GM21786 (cell line): ENCODE measurements around the gene SH2D2A.
"Not testable (repeated sequence)": the region's sequence is repeated elsewhere in the genome, so short reads cannot be mapped to it uniquely, and the experiment has no call there.

Source experiments
- ATAC-seq: cut with Tn5 transposase; IDR thresholded peaks from one replicate; pipeline ENCODE4 v1.9.1; 2021; ENCODE audit not compliant: unreplicated experiment

SH2D2A gene

GRCh38 chr1:156775799-156776198 is 40.8 kb downstream of the SH2D2A start:
- ATAC-seq = no peak

- ATAC-seq = no peak
Observed at GRCh38 chr1:156773607-156774006, 43.0 kb downstream of the SH2D2A start.

- no peak for ATAC-seq
Observed at GRCh38 chr1:156772728-156773497, 43.7 kb downstream of the SH2D2A start.

GRCh38 chr1:156772222-156772621 is 44.4 kb downstream of the SH2D2A start:
- no peak for ATAC-seq

GRCh38 chr1:156768610-156769295 is 47.9 kb downstream of the SH2D2A start:
- ATAC-seq = no peak

GRCh38 chr1:156767879-156768604 is 48.6 kb downstream of the SH2D2A start:
- no peak for ATAC-seq

- peak; percentile 95 for ATAC-seq
Observed at GRCh38 chr1:156767101-156767878, 49.4 kb downstream of the SH2D2A start, which contains the start of gene PRCC. Gene PRCC, plus strand, starts transcription at chr1:156767535. Its CDS starts 237 bp downstream, at chr1:156767772.

GRCh38 chr1:156766298-156767100 is 50.1 kb downstream of the SH2D2A start:
- peak; percentile 1 for ATAC-seq

GRCh38 chr1:156765666-156766065 is 51.0 kb downstream of the SH2D2A start:
- no peak for ATAC-seq

GRCh38 chr1:156765136-156765535 is 51.5 kb downstream of the SH2D2A start:
- ATAC-seq = not testable (repeated sequence)

- ATAC-seq = no peak
Observed at GRCh38 chr1:156760796-156761104, 55.9 kb downstream of the SH2D2A start.

GRCh38 chr1:156760092-156760795 is 56.4 kb downstream of the SH2D2A start:
- no peak for ATAC-seq

- ATAC-seq = not testable (repeated sequence)
Observed at GRCh38 chr1:156757572-156758253, 58.9 kb downstream of the SH2D2A start.

GRCh38 chr1:156756355-156756754 is 60.3 kb downstream of the SH2D2A start:
- ATAC-seq = no peak
